ENCODE measurements around the gene IFNG. TPM values are rescaled to one million over a fixed set of nuclear protein-coding genes. Genes with fewer than 3 reads are reported as not detected.

The IFNG gene
- total and polyA plus RNA-seq, 2 donors (not counting 1 experiment from before 2014, with no cell fraction given) = not detected

- no peak for DNase-seq (ENCODE audit: low read depth in 2 of 2)
- no peaks in the 10 kb centered on the region for H3K36me3 ChIP-seq (ENCODE audit: control insufficient read depth, insufficient read depth, low read length)
- TF ChIP-seq EZH2 (IDR thresholded peaks at IDR 0.05; ENCODE audit: low read length, missing control alignments) (no peak), CTCF (conservative IDR thresholded peaks at IDR 0.05 in 1 of 2, IDR thresholded peaks at IDR 0.05 in 1 of 2; ENCODE audit: low read depth in 1 of 2, low read length in 2 of 2) (no peak)
- H3K9ac ChIP-seq (ENCODE audit: insufficient read depth, low read length) = no peak overlapping the region
- peaks cover 3% of the 10 kb centered on the region for H3K27me3 ChIP-seq (ENCODE audit: control insufficient read depth, insufficient read depth, low read length)
- no peaks in the 10 kb centered on the region for H3K4me1 ChIP-seq (ENCODE audit: control insufficient read depth, extremely low read depth, insufficient read depth, low read length)
- no peaks in the 10 kb centered on the region for H3K79me2 ChIP-seq (ENCODE audit: control insufficient read depth, insufficient read depth, low read length)
- H3K4me3 ChIP-seq (replicated peaks in 1 of 4; ENCODE audit: control extremely low read depth in 1 of 4, insufficient read depth in 1 of 4, low read depth in 3 of 4, low read length in 4 of 4) = no peak overlapping the region
- H3K9me3 ChIP-seq (ENCODE audit: control insufficient read depth, insufficient read depth, low read depth, low read length) = no peaks in the 10 kb centered on the region
- no peak overlapping the region for H3K27ac ChIP-seq (ENCODE audit: insufficient read depth, low read length)
- H2AFZ ChIP-seq (ENCODE audit: low read length) = no peak overlapping the region
- no peaks in the 10 kb centered on the region for H4K20me1 ChIP-seq (ENCODE audit: control insufficient read depth, extremely low read depth, insufficient read depth, low read length)
- no peak overlapping the region for H3K4me2 ChIP-seq (ENCODE audit: extremely low read depth, insufficient read depth, low read length)
Observed at GRCh38 chr12:68206446-68206845, 46.9 kb upstream of the IFNG start.

- Histone ChIP-seq H3K36me3 (ENCODE audit: control insufficient read depth, insufficient read depth, low read length) (no peaks in the 10 kb centered on the region), H3K27ac (ENCODE audit: insufficient read depth, low read length) (no peak overlapping the region), H2AFZ (ENCODE audit: low read length) (no peak overlapping the region), H3K9ac (ENCODE audit: insufficient read depth, low read length) (no peak overlapping the region), H3K4me2 (ENCODE audit: extremely low read depth, insufficient read depth, low read length) (no peak overlapping the region), H4K20me1 (ENCODE audit: control insufficient read depth, extremely low read depth, insufficient read depth, low read length) (no peaks in the 10 kb centered on the region), H3K9me3 (ENCODE audit: control insufficient read depth, insufficient read depth, low read depth, low read length) (no peaks in the 10 kb centered on the region), H3K79me2 (ENCODE audit: control insufficient read depth, insufficient read depth, low read length) (no peaks in the 10 kb centered on the region), H3K4me3 (replicated peaks in 1 of 4; ENCODE audit: control extremely low read depth in 1 of 4, insufficient read depth in 1 of 4, low read depth in 3 of 4, low read length in 4 of 4) (no peak overlapping the region), H3K4me1 (ENCODE audit: control insufficient read depth, extremely low read depth, insufficient read depth, low read length) (no peaks in the 10 kb centered on the region), H3K27me3 (ENCODE audit: control insufficient read depth, insufficient read depth, low read length) (peaks cover 5% of the 10 kb centered on the region)
- TF ChIP-seq CTCF (conservative IDR thresholded peaks at IDR 0.05 in 1 of 2, IDR thresholded peaks at IDR 0.05 in 1 of 2; ENCODE audit: low read depth in 1 of 2, low read length in 2 of 2) (no peak), EZH2 (IDR thresholded peaks at IDR 0.05; ENCODE audit: low read length, missing control alignments) (no peak)
- no peak for DNase-seq (ENCODE audit: low read depth in 2 of 2)
Observed at GRCh38 chr12:68203460-68203875, 43.9 kb upstream of the IFNG start.

GRCh38 chr12:68200854-68201253 lies 41.3 kb upstream of the IFNG start:
- Histone ChIP-seq H3K36me3 (ENCODE audit: control insufficient read depth, insufficient read depth, low read length) (no peaks in the 10 kb centered on the region), H3K9me3 (ENCODE audit: control insufficient read depth, insufficient read depth, low read depth, low read length) (no peaks in the 10 kb centered on the region), H3K4me1 (ENCODE audit: control insufficient read depth, extremely low read depth, insufficient read depth, low read length) (no peaks in the 10 kb centered on the region), H3K27ac (ENCODE audit: insufficient read depth, low read length) (no peak overlapping the region), H3K4me3 (replicated peaks in 1 of 4; ENCODE audit: control extremely low read depth in 1 of 4, insufficient read depth in 1 of 4, low read depth in 3 of 4, low read length in 4 of 4) (no peak overlapping the region), H4K20me1 (ENCODE audit: control insufficient read depth, extremely low read depth, insufficient read depth, low read length) (no peaks in the 10 kb centered on the region), H3K79me2 (ENCODE audit: control insufficient read depth, insufficient read depth, low read length) (no peaks in the 10 kb centered on the region), H3K9ac (ENCODE audit: insufficient read depth, low read length) (no peak overlapping the region), H3K4me2 (ENCODE audit: extremely low read depth, insufficient read depth, low read length) (no peak overlapping the region), H3K27me3 (ENCODE audit: control insufficient read depth, insufficient read depth, low read length) (peaks cover 8% of the 10 kb centered on the region), H2AFZ (ENCODE audit: low read length) (no peak overlapping the region)
- DNase-seq (ENCODE audit: low read depth in 2 of 2) = peak in 1 of 2 donors; percentile 84
- no peak for TF ChIP-seq CTCF (conservative IDR thresholded peaks at IDR 0.05 in 1 of 2, IDR thresholded peaks at IDR 0.05 in 1 of 2; ENCODE audit: low read depth in 1 of 2, low read length in 2 of 2)
- TF ChIP-seq EZH2 (IDR thresholded peaks at IDR 0.05; ENCODE audit: low read length, missing control alignments) = no peak
